A673 (cell line): ENCODE measurements around the gene TMBIM1. TPM values are rescaled to one million over a fixed set of nuclear protein-coding genes. Genes with fewer than 3 reads are reported as not detected.

Source experiments
- BruUV-seq: library from RNA; stranded (reverse); fragments of 400-500 nt; replicated peaks from 2 replicates; lab custom pipeline; 2021; lab: Mats Ljungman, UMichigan
- CTCF ChIA-PET: fragments of 300-600 bp; sonication (Branson Sonifier 250); formaldehyde crosslinking; loops from one replicate; lab custom pipeline; 2022; ENCODE audit warnings: antibody characterized with exemption; lab: Charles Lee
- POLR2A ChIA-PET: fragments of 300-600 bp; sonication (Branson Sonifier 250); formaldehyde crosslinking; loops from one replicate; lab custom pipeline; 2022; ENCODE audit warnings: antibody characterized with exemption; ENCODE audit not compliant: low non-redundant PET; lab: Charles Lee
- DNase-seq: peaks from one replicate; pipeline ENCODE4 v3.0.0-alpha.2; 2015; ENCODE audit warnings: low spot score
- H3K27ac ChIP-seq: fragments of 200-600 bp; sonication (generic); 2 replicates; pipeline ENCODE4 v1.5.1; 2016; ENCODE audit warnings: mixed run types, low read depth, mild to moderate bottlenecking, mixed read lengths, antibody characterized with exemption, low read length; ENCODE audit not compliant: poor library complexity, severe bottlenecking
- H3K27me3 ChIP-seq: fragments of 200-600 bp; sonication (generic); replicated peaks from 2 replicates; pipeline ENCODE4 v1.6.1; 2017; ENCODE audit warnings: mixed run types, low read depth, mild to moderate bottlenecking, mixed read lengths, antibody characterized with exemption, low read length; ENCODE audit not compliant: insufficient read depth, poor library complexity
- H3K36me3 ChIP-seq: fragments of 200-600 bp; sonication (generic); 2 replicates; pipeline ENCODE4 v1.6.1; 2016; ENCODE audit warnings: mixed run types, mild to moderate bottlenecking, mixed read lengths, antibody characterized with exemption, low read length; ENCODE audit not compliant: insufficient read depth, poor library complexity, severe bottlenecking
- H3K4me1 ChIP-seq: fragments of 200-600 bp; sonication (generic); 2 replicates; pipeline ENCODE4 v1.6.1; 2017; ENCODE audit warnings: mixed run types, mild to moderate bottlenecking, mixed read lengths, antibody characterized with exemption, low read length; ENCODE audit not compliant: insufficient read depth, poor library complexity, severe bottlenecking
- H3K4me3 ChIP-seq: fragments of 200-600 bp; sonication (generic); 2 replicates; pipeline ENCODE4 v1.5.1; 2016; ENCODE audit warnings: low read depth, mixed run types, mild to moderate bottlenecking, mixed read lengths, low read length; ENCODE audit not compliant: poor library complexity, severe bottlenecking
- H3K9me3 ChIP-seq: fragments of 200-600 bp; sonication (generic); 2 replicates; pipeline ENCODE4 v1.6.1; 2016; ENCODE audit warnings: mixed run types, low read depth, mild to moderate bottlenecking, mixed read lengths, antibody characterized with exemption, low read length; ENCODE audit not compliant: poor library complexity, severe bottlenecking
- EZH2 ChIP-seq: fragments of 200-600 bp; sonication (generic); IDR thresholded peaks from 2 replicates; pipeline ENCODE4 v1.6.1; 2017; ENCODE audit warnings: borderline replicate concordance, low read depth, mild to moderate bottlenecking, mixed read lengths, antibody characterized with exemption, low read length; ENCODE audit not compliant: poor library complexity, severe bottlenecking
- intact Hi-C: fragments of 100-400 bp; cut with micrococcal nuclease; formaldehyde crosslinking; loops from one replicate; pipeline ENCODE4 v1.10.0; 2022; ENCODE audit not compliant: unreplicated experiment
- total RNA-seq: library from RNA; stranded (reverse); gene quantifications from 2 replicates; pipeline ENCODE4 v1.2.3, GENCODE V29; 2021
- TF ChIP-seq, protein P1 (sequence below): fragments of 300-800, 200-600 bp; sonication (generic); conservative IDR thresholded peaks from 2 replicates; pipeline ENCODE4 v1.5.1; 2017; ENCODE audit warnings: low read depth, mild to moderate bottlenecking, antibody characterized with exemption, low read length, moderate library complexity, mixed read lengths

TMBIM1 gene
- total RNA-seq, 1 experiment from 2014 or later = 43.9 TPM

DNA sequence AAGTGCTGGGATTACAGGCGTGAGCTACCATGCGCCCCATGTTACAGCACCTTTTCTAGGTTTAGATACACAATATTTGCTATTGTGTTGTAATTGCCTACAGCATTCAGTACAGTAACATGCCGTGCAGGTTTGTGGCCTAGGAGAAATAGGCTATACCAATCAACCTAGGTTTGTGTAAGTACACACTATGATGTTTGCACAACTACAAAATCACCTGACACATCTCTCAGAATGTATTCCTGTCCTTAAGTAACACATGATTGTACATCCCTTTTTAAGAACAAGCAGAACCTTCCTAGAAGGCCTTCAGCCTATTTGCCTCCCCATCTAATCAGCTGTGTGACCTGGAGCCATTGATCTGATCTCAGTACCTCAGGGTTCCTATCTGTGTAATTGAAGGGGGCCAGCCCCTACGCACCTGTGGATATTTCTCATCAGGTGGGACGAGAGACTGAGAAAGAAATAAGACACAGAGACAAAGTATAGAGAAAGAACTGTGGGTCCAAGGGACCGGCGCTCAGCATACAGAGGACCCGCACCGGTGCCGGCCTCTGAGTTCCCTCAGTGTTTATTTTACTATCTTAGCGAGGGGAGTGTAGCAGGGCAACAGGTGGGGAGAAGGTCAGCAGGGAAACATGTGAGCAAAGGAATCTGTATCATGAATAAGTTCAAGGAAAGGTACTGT, 18.7 kb upstream of the TMBIM1 start:
- Histone ChIP-seq H3K27me3 (no peaks in the 10 kb centered on the region), H3K27ac (no peak overlapping the region), H3K36me3 (no peaks in the 10 kb centered on the region), H3K4me1 (no peaks in the 10 kb centered on the region), H3K4me3 (no peak overlapping the region), H3K9me3 (no peaks in the 10 kb centered on the region)
- DNase-seq = no peak
- TF ChIP-seq, protein P1, sequence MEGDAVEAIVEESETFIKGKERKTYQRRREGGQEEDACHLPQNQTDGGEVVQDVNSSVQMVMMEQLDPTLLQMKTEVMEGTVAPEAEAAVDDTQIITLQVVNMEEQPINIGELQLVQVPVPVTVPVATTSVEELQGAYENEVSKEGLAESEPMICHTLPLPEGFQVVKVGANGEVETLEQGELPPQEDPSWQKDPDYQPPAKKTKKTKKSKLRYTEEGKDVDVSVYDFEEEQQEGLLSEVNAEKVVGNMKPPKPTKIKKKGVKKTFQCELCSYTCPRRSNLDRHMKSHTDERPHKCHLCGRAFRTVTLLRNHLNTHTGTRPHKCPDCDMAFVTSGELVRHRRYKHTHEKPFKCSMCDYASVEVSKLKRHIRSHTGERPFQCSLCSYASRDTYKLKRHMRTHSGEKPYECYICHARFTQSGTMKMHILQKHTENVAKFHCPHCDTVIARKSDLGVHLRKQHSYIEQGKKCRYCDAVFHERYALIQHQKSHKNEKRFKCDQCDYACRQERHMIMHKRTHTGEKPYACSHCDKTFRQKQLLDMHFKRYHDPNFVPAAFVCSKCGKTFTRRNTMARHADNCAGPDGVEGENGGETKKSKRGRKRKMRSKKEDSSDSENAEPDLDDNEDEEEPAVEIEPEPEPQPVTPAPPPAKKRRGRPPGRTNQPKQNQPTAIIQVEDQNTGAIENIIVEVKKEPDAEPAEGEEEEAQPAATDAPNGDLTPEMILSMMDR = no peak
- TF ChIP-seq EZH2 = no peak
- intact Hi-C loops = no loop called here
- BruUV-seq = no TSS peak
- POLR2A ChIA-PET = no interaction called here
- CTCF ChIA-PET = no interaction called here

DNA sequence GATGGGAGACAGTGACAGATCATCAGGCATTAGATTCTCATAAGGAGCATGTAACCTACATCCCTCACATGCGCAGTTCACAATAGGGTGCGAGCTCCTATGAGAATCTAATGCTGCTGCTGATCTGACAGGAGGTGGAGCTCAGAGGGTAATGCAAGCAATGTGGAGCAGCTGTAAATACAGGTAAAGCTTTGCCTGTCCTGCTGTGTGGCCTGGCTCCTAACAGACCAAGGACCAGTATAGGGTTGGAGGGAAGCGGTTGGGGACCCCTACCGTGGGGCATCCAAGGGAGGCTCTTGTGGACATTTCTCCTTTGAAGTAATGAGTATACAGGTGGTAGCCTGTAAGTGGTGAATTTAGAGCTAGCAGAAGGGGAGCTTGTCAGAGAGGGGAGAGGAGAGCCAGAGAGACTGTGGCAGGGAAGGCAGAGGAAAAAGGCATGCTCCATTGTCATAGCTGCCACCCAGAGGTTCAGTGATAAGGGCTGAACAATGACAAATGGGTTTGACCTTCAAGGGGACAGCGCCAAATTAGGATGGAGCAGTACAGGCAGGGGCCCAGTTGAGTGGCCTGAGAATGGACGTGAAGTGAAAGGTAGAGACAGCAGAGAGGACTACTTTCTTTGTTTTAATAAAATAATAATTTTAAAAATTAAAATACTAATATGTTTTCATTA, 15.2 kb upstream of the TMBIM1 start:
- Histone ChIP-seq H3K27me3 (no peaks in the 10 kb centered on the region), H3K4me1 (no peaks in the 10 kb centered on the region), H3K4me3 (no peak overlapping the region), H3K36me3 (no peaks in the 10 kb centered on the region), H3K9me3 (no peaks in the 10 kb centered on the region), H3K27ac (no peak overlapping the region)
- POLR2A ChIA-PET = no interaction called here
- no TSS peak for BruUV-seq
- DNase-seq = no peak
- intact Hi-C loops = no loop called here
- TF ChIP-seq, protein P1 = no peak
- no peak for TF ChIP-seq EZH2
- CTCF ChIA-PET = no interaction called here

DNA sequence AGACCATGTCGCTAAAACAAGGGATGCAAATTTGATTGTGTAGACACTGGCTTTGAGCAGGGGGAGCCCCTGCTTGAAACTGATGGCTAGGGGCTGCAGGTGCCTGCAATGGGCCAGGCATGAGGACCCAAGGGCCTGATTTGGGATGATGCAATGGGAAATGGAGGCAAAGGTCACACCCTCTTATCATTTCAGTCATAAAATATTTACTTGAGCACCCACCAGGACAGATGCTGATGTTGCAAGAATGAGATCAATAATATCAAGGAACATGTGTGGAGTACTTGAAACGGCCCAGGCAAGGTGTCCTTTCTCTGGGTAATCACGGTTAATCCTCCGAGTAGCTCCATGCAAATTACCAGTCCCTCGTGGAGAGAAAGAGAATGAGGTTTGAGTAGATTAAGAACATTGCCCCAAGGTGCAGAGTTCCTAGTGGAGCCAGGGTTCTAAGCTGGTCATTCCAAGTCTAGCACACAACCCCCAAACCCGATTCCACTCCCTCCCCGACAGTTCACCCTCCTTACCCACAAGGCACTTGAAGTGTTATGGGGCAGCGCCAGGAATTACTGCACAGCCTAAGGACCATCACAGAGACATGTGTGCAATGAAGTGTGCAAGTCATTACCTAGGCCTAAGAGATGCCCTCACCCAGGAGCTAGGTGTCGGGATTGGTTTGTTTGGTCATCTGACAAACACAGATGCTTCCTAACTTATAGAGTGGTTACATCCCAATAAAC, 14.0 kb upstream of the TMBIM1 start:
- TF ChIP-seq EZH2 = no peak
- TF ChIP-seq, protein P1 = no peak
- CTCF ChIA-PET = no interaction called here

More for the DNA sequence above, 14.0 kb upstream of the TMBIM1 start:
- intact Hi-C loops = no loop called here
- H3K27ac ChIP-seq = no peak overlapping the region
- no peak for DNase-seq
- no TSS peak for BruUV-seq
- no peaks in the 10 kb centered on the region for H3K36me3 ChIP-seq
- H3K9me3 ChIP-seq = no peaks in the 10 kb centered on the region
- no peaks in the 10 kb centered on the region for H3K27me3 ChIP-seq
- POLR2A ChIA-PET = no interaction called here
- H3K4me1 ChIP-seq = no peaks in the 10 kb centered on the region
- no peak overlapping the region for H3K4me3 ChIP-seq
